ENCODE data around the gene TEX54. TPM values are rescaled to one million over a fixed set of nuclear protein-coding genes. Genes with fewer than 3 reads are reported as not detected.

The TEX54 gene
- total and polyA plus RNA-seq, 2 of the 4 experiments (the other 2 are of a cell fraction), result not detected

- Histone ChIP-seq H3K27ac (ENCODE audit: insufficient read depth, low read length) (no peak overlapping the region), H2BK120ac (ENCODE audit: low read depth, low read length) (no peak overlapping the region), H4K20me1 (ENCODE audit: insufficient read depth, low read length) (no peaks in the 10 kb centered on the region), H4K8ac (ENCODE audit: low read depth in 2 of 2, low read length in 2 of 2) (no peak overlapping the region), H3K9me3 (ENCODE audit: control insufficient read depth, insufficient read depth, low read length) (no peaks in the 10 kb centered on the region), H3K36me3 (ENCODE audit: control insufficient read depth, insufficient read depth, low read length) (peaks cover 51% of the 10 kb centered on the region), H3K23ac (ENCODE audit: low read depth, low read length) (no peak overlapping the region), H3K4me2 (ENCODE audit: low read depth, low read length) (no peak overlapping the region), H3K4me1 (ENCODE audit: control insufficient read depth, insufficient read depth, low read length) (no peaks in the 10 kb centered on the region), H2AFZ (replicated peaks; ENCODE audit: low read length, poor library complexity) (no peak overlapping the region), H2BK20ac (ENCODE audit: low read depth, low read length) (no peak overlapping the region), H4K5ac (ENCODE audit: low read depth, low read length) (no peak overlapping the region), H3K18ac (ENCODE audit: low read depth, low read length) (no peak overlapping the region), H2BK5ac (ENCODE audit: low read depth, low read length, poor library complexity, severe bottlenecking) (no peak overlapping the region), H3K9me1 (ENCODE audit: insufficient read depth, low read length) (no peaks in the 10 kb centered on the region), H3K4ac (ENCODE audit: low read depth, low read length) (no peak overlapping the region), H2AK9ac (replicated peaks; ENCODE audit: low read depth, low read length, poor library complexity) (no peak overlapping the region), H3K27me3 (ENCODE audit: control insufficient read depth, insufficient read depth, low read length) (no peaks in the 10 kb centered on the region), H3K79me1 (ENCODE audit: low read depth in 1 of 2, low read length in 2 of 2) (peaks cover 0 to 3% of the 10 kb centered on the region in 2 experiments; a peak in 2 of 4 replicates), H3K9ac (ENCODE audit: low read depth, low read length) (no peak overlapping the region), H2AK5ac (ENCODE audit: low read depth, low read length) (no peak overlapping the region), H3K4me3 (ENCODE audit: insufficient read depth, low read depth, low read length) (no peak overlapping the region), H3K56ac (ENCODE audit: extremely low read depth, insufficient read depth, low read length) (no peak overlapping the region), H4K91ac (ENCODE audit: insufficient read depth, low read depth, low read length) (no peak overlapping the region), H3K14ac (replicated peaks; ENCODE audit: low read depth, low read length) (no peak overlapping the region), H2BK15ac (ENCODE audit: low read depth, low read length) (no peak overlapping the region)
- BruUV-seq (replicated peaks), result no TSS peak
- no CpG with 5 or more reads among the region's 8 CpGs for WGBS, 2 experiments (ENCODE audit: extremely low coverage in 2 of 2, insufficient read length in 1 of 2)
- no peak for TF ChIP-seq FOS (IDR thresholded peaks at IDR 0.05; ENCODE audit: low read depth, low read length)
- no peak for TF ChIP-seq CTCF (conservative IDR thresholded peaks at IDR 0.05; ENCODE audit: low read depth, low read length)
- no peak for TF ChIP-seq CHD1 (IDR thresholded peaks at IDR 0.05; ENCODE audit: low read depth, low read length)
- TF ChIP-seq RFX5 (IDR thresholded peaks at IDR 0.05; ENCODE audit: low read depth, low read length), result no peak
- TF ChIP-seq POLR2A (IDR thresholded peaks at IDR 0.05; ENCODE audit: low read depth, low read length), result no peak
- TF ChIP-seq RAD21 (IDR thresholded peaks at IDR 0.05; ENCODE audit: low read length), result no peak
- dilution Hi-C loops (cut with HindIII; ENCODE audit: low sequenced_read_pairs, unreplicated experiment), result no loop called here
- ChIA-PET POLR2A (ENCODE audit: unreplicated experiment) (no interaction called here), CTCF (interaction anchor here (0.6 to 0.9 kb wide), 3 partner anchors 10 to 30 kb away, joined by 3 read pairs; no protein-coding TSS in a partner anchor)
- in situ Hi-C loops (cut with MboI; ENCODE audit: low sequenced_read_pairs), result no loop called here
- ATAC-seq (ENCODE audit: low read depth) (no peak), DNase-seq (no peak)
- intact Hi-C loops (cut with micrococcal nuclease), result no loop called here
These were observed 16.1 kb downstream of the TEX54 start for GRCh38 chr11:62816557-62816956.
